Coronary artery (tissue), 2 donors: ENCODE measurements around the gene TBC1D17.

Experiments used
- DNase-seq: peaks from one replicate; pipeline ENCODE4 v3.0.0-alpha.2; 2017; ENCODE audit warnings: low spot score
- H3K27ac ChIP-seq, 2 donors: fragments of 200-600 bp; sonication (generic); one replicate each; pipeline ENCODE4 v1.5.1; 2016 to 2019
- H3K4me3 ChIP-seq: fragments of 200-600 bp; sonication (generic); 2 replicates; pipeline ENCODE4 v1.5.1; 2016; ENCODE audit warnings: mild to moderate bottlenecking, moderate library complexity
- TF ChIP-seq, protein P1 (sequence below): fragments of 200-600 bp; sonication (generic); IDR thresholded peaks from one replicate; pipeline ENCODE4 v1.5.1; 2019; ENCODE audit warnings: antibody characterized with exemption

The TBC1D17 gene

DNA sequence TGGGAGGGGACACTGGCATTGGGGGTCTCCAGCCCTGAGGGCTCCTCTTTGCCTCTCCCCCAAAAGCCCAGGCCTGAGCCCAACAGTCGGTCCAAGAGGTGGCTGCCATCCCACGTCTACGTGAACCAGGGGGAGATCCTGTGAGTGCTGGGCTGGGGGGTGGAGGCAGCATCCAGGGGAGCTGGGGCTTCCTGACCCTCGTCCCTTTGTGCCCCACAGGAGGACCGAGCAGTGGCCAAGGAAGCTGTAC is 19.7 kb upstream of the TBC1D17 start:
- peak overlapping the region in 1 of 2 donors; percentile 15 for H3K27ac ChIP-seq
- H3K4me3 ChIP-seq = no peak overlapping the region
- no peak for DNase-seq
- TF ChIP-seq, protein P1, sequence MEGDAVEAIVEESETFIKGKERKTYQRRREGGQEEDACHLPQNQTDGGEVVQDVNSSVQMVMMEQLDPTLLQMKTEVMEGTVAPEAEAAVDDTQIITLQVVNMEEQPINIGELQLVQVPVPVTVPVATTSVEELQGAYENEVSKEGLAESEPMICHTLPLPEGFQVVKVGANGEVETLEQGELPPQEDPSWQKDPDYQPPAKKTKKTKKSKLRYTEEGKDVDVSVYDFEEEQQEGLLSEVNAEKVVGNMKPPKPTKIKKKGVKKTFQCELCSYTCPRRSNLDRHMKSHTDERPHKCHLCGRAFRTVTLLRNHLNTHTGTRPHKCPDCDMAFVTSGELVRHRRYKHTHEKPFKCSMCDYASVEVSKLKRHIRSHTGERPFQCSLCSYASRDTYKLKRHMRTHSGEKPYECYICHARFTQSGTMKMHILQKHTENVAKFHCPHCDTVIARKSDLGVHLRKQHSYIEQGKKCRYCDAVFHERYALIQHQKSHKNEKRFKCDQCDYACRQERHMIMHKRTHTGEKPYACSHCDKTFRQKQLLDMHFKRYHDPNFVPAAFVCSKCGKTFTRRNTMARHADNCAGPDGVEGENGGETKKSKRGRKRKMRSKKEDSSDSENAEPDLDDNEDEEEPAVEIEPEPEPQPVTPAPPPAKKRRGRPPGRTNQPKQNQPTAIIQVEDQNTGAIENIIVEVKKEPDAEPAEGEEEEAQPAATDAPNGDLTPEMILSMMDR = no peak

DNA sequence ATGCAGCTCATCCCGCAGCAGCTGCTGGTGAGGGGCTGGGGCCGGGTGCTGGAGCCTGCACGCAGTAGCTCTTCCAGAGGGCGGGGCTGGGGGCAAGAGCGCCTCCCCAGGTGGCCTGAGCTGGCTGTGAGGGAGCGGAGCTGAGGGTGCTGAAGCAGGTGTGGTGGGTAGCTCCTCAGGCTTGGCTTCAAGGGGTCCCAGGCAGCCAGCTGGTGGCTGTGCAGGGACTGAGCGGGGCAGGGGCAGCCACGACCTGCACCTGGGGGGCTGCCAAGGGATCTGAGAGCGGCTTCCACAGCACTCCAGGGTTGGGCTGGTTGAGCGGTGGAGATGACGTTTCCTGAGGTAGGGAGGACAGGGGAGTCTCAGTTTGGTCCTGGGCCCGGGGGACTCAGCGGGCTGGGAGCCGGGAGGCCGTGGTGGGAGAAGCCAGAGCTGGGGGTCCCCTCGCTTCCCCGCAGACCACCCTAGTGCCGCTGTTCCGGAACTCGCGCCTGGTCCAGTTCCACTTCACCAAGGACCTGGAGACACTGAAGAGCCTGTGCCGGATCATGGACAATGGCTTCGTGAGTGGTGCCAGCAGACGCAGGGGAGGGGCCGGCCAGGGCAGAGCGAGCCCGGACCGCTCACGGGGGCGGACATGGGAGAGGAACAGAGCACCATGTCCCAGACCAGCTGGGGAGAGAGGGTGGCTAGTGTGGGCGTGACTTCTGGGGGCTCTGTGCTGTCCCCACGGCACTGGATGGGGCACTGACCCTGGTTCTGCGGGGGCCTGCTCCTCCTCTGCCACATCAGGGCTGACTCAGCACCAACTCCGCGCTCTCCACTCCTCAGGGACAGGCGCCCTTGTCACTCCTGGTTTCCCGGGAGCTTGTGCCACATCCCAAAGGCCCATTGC is 19.2 kb upstream of the TBC1D17 start:
- no peak for DNase-seq
- TF ChIP-seq, protein P1 = no peak
- Histone ChIP-seq H3K27ac (peak overlapping the region in 1 of 2 donors; percentile 15), H3K4me3 (no peak overlapping the region)

DNA sequence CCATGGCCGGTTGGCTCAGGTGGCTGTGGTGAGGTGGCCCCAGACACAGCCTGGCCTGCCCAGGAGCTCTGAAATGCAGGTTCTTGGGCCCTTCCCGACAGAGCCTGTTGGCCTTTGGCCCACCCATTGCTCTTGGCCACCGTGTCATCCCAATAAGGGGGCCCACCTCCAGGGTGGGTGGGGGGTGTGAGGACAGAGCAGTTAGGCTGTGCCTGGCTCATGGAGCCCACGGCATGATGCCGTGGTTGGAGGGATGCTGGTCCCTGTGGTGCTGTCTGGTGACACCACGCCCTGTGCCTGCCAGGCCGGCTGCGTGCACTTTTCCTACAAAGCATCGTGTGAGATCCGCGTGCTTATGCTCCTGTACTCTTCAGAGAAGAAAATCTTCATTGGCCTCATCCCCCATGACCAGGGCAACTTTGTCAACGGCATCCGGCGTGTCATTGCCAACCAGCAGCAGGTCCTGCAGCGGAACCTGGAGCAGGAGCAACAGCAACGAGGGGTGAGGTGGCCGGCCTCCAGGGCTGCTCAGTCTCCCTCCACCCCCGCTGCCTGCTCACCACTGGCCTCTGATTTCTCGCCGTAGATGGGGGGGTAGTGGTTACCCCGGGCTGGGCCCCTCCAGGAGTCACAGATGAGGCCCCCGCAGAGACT is 17.7 kb upstream of the TBC1D17 start:
- no peak for DNase-seq
- H3K27ac ChIP-seq = peak overlapping the region in 1 of 2 donors; percentile 28
- no peak overlapping the region for H3K4me3 ChIP-seq
- TF ChIP-seq, protein P1 = no peak

DNA sequence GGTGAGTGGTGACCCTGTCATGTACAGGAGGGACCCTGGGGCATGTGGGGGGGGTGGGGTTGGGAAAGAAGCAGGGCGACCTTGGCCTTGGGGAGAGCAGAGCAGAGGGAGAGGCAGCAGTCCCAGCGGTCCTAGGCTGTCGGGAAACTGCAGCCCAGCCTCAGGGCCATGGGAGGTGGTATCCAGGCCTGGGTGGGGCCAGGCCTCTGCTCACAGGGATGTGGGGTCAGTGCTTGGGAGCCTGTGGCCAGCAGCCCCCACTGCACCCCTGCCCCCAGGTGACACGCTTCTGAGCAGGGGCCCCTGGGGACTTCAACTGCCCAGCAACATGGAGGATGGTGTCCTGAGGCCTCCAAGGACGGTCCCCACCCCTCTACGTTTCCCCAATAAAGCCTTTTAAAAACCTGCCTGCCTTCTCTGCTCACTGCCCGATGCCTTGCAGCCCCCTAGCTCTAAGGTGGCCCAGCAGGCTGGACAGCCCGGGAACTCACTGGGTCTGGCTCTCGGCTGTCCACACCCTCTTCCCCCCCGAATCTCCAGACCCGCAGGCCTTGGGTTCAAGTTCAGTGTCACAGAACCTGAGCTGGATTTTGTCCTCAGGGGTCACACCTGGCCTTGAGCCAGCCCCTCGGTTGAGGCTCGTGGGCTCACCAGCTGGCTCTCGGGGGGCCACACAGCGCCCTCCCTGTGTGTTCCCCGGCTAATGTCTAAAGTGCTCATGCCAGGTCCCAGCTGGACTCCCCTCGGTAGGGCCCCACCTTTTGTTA is 17.0 kb upstream of the TBC1D17 start:
- TF ChIP-seq, protein P1 = no peak
- no peak for DNase-seq
- Histone ChIP-seq H3K27ac (peak overlapping the region in 1 of 2 donors; percentile 74), H3K4me3 (no peak overlapping the region)

DNA sequence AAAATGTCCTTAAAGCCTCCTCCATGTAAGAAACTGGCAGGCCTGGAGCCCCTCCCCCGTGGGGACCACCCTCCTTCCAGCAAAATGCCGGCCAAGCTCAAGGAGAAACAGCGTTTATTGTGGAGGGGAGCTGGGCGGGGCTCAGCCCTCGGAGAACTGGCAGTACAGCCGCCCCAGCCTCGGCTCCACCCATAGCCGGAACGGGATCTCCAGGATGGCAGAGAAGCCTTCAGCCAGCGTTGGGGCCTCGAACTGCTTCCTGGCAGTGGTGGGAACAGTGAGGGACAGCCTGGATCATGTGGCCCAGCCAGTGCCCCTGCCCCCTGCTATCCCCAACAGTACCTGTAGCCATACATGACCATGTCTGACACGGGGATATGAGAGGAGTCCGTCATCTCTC is 16.4 kb upstream of the TBC1D17 start:
- DNase-seq = no peak
- peak overlapping the region in 1 of 2 donors; percentile 74 for H3K27ac ChIP-seq
- TF ChIP-seq, protein P1 = no peak
- no peak overlapping the region for H3K4me3 ChIP-seq

DNA sequence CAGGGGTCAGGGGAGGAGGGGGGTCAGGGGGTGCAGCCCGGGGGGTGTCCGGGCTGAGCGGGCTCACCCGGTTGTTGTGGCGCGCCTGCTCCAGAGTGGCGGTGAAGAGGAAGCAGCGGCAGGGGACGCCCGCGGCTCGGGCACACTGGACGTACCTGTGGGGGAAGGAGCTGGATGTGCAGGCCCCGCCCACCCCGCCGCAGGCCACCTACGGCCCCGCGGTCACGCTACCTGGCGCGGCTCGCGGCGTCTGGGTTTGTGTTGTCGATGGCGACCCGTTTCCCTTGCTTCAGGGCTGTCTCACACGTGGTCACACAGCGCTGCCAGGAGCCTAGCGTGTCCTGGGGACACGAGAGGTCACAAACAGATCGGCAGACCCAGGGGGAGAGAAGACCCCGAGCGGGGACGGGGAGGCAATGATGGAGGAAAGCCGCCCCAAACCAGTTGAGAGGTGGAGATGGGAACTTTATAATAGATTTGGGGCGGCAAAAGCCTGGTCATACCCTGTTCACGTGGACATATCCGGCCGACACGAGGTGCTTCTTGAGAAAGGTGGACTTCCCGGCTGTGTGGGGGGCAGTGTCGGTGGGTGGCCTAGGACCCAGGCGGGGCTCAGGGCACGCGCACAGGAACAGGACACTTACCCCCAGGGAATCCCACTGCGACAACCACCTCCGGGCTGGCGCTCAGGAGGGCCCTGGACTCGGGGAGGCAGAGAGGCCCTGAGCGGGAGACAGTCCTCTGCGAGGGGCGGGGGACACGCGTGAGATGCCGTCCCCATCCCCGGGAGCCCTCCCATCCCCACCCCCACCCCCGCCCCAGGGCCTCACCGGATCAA is 15.7 kb upstream of the TBC1D17 start:
- DNase-seq = no peak

More for the DNA sequence above, 15.7 kb upstream of the TBC1D17 start:
- TF ChIP-seq, protein P1 = no peak
- no peak overlapping the region for H3K4me3 ChIP-seq
- H3K27ac ChIP-seq = peak overlapping the region in 1 of 2 donors; percentile 74
